Spinal cord (tissue), 10 donors: ENCODE results near the gene ADIPOR2. TPM values are rescaled to one million over a fixed set of nuclear protein-coding genes. Genes with fewer than 3 reads are reported as not detected.
A peak's percentile ranks its signal among the peaks of the same experiment; 100 is the strongest.

Experiments used
- DNase-seq, 6 donors: peaks; one replicate each; pipeline versions ENCODE4 v3.0.0 to v3.0.0-alpha.2; 2013 to 2015; ENCODE audit warnings: low spot score in 6 of 6, low read depth in 4 of 6
- H3K27ac ChIP-seq: one replicate; pipeline ENCODE4 v1.5.1; 2013; ENCODE audit warnings: low read depth, low read length, control low read depth
- H3K27me3 ChIP-seq: one replicate; pipeline ENCODE4 v1.6.1; 2013; ENCODE audit warnings: low read length; ENCODE audit not compliant: control insufficient read depth, insufficient read depth
- H3K36me3 ChIP-seq: one replicate; pipeline ENCODE4 v1.6.1; 2013; ENCODE audit warnings: low read length; ENCODE audit not compliant: control insufficient read depth, insufficient read depth
- H3K4me1 ChIP-seq: one replicate; pipeline ENCODE4 v1.6.1; 2013; ENCODE audit warnings: low read length; ENCODE audit not compliant: control insufficient read depth, insufficient read depth
- H3K4me3 ChIP-seq: one replicate; pipeline ENCODE4 v1.5.1; 2013; ENCODE audit warnings: low read depth, low read length, control low read depth
- H3K9me3 ChIP-seq: one replicate; pipeline ENCODE4 v1.6.1; 2013; ENCODE audit warnings: low read length; ENCODE audit not compliant: control insufficient read depth, insufficient read depth
- WGBS: methylation state at CpG from one replicate; pipeline ENCODE4 v1.1.5; 2013; ENCODE audit warnings: missing lambda C conversion rate; ENCODE audit not compliant: insufficient coverage; 5-methylcytosine and 5-hydroxymethylcytosine counted together
- polyA plus RNA-seq, 2 donors: library from polyadenylated mRNA; unstranded; fragments of 120-200 nt; gene quantifications; one replicate each; pipeline ENCODE4 v1.2.1, GENCODE V29; 2013; ENCODE audit not compliant: insufficient read length in 2 of 2
- total RNA-seq, 2 donors: library from RNA; depleted of rRNA in 1 of 2; stranded (reverse); fragments of 120-200 nt in 1 of 2; fragments of >200 nt in 1 of 2; gene quantifications; one replicate each; pipeline versions ENCODE4 v1.2.3 to v1.2.4, GENCODE V29; 2013 to 2014
- donor health status: healthy.

Gene ADIPOR2
- total and polyA plus RNA-seq, 4 donors = 40.7 to 49.3 (median 42.3) TPM

- peak overlapping the region; percentile 15 for H3K27ac ChIP-seq
- H3K4me3 ChIP-seq = no peak overlapping the region
- no peaks in the 10 kb centered on the region for H3K36me3 ChIP-seq
- no peaks in the 10 kb centered on the region for H3K27me3 ChIP-seq
- no peaks in the 10 kb centered on the region for H3K4me1 ChIP-seq
- no CpG with 5 or more reads among the region's 1 CpG for WGBS
- DNase-seq = peak in 1 of 6 donors; percentile 69
- H3K9me3 ChIP-seq = no peaks in the 10 kb centered on the region
Measured at GRCh38 chr12:1779783-1780182, 88.9 kb downstream of the ADIPOR2 start.

GRCh38 chr12:1781772-1782171 lies 90.9 kb downstream of the ADIPOR2 start:
- H3K4me1 ChIP-seq = no peaks in the 10 kb centered on the region
- H3K4me3 ChIP-seq = no peak overlapping the region
- H3K9me3 ChIP-seq = no peaks in the 10 kb centered on the region
- H3K27ac ChIP-seq = no peak overlapping the region
- no peaks in the 10 kb centered on the region for H3K27me3 ChIP-seq
- H3K36me3 ChIP-seq = peaks cover 4% of the 10 kb centered on the region
- no peak for DNase-seq
- WGBS = no CpG with 5 or more reads among the region's 2 CpGs

- Histone ChIP-seq H3K4me3 (no peak overlapping the region), H3K27ac (no peak overlapping the region), H3K9me3 (no peaks in the 10 kb centered on the region), H3K27me3 (no peaks in the 10 kb centered on the region), H3K36me3 (peaks cover 4% of the 10 kb centered on the region), H3K4me1 (no peaks in the 10 kb centered on the region)
- DNase-seq = no peak
- WGBS = no CpG with 5 or more reads among the region's 2 CpGs
Measured at GRCh38 chr12:1782215-1782614, 91.3 kb downstream of the ADIPOR2 start.

GRCh38 chr12:1787714-1788113 lies 96.8 kb downstream of the ADIPOR2 start:
- no peak overlapping the region for H3K4me3 ChIP-seq
- no peak for DNase-seq
- H3K27me3 ChIP-seq = no peaks in the 10 kb centered on the region
- WGBS = 73% methylated on average over 5 of the region's 6 CpGs
- no peaks in the 10 kb centered on the region for H3K4me1 ChIP-seq
- H3K27ac ChIP-seq = no peak overlapping the region
- no peaks in the 10 kb centered on the region for H3K9me3 ChIP-seq
- H3K36me3 ChIP-seq = peaks cover 4% of the 10 kb centered on the region

- no peaks in the 10 kb centered on the region for H3K9me3 ChIP-seq
- H3K27ac ChIP-seq = no peak overlapping the region
- no peak for DNase-seq
- 88% methylated on average over 5 of the region's 7 CpGs for WGBS
- H3K27me3 ChIP-seq = no peaks in the 10 kb centered on the region
- no peak overlapping the region for H3K4me3 ChIP-seq
- H3K4me1 ChIP-seq = peaks cover 3% of the 10 kb centered on the region
- H3K36me3 ChIP-seq = peaks cover 4% of the 10 kb centered on the region
Measured at GRCh38 chr12:1790444-1790843, 99.6 kb downstream of the ADIPOR2 start.

- peak in 5 of 6 donors; percentile 41 to 92 (median 67) for DNase-seq
- WGBS = 56% methylated on average over 10 of the region's 10 CpGs
Measured at GRCh38 chr12:1791104-1791841, 100.4 kb downstream of the ADIPOR2 start.

GRCh38 chr12:1792406-1792805 lies 101.5 kb downstream of the ADIPOR2 start:
- WGBS = no CpG with 5 or more reads among the region's 6 CpGs
- no peaks in the 10 kb centered on the region for H3K36me3 ChIP-seq
- no peaks in the 10 kb centered on the region for H3K9me3 ChIP-seq
- H3K4me3 ChIP-seq = no peak overlapping the region
- peaks cover 6% of the 10 kb centered on the region for H3K27me3 ChIP-seq
- H3K4me1 ChIP-seq = peaks cover 21% of the 10 kb centered on the region
- H3K27ac ChIP-seq = no peak overlapping the region
- no peak for DNase-seq

More at GRCh38 chr12:1791104-1791841, 100.4 kb downstream of the ADIPOR2 start:
- Histone ChIP-seq H3K27me3 (peaks cover 2% of the 10 kb centered on the region), H3K36me3 (no peaks in the 10 kb centered on the region), H3K9me3 (no peaks in the 10 kb centered on the region), H3K27ac (no peak overlapping the region), H3K4me3 (no peak overlapping the region), H3K4me1 (peaks cover 10% of the 10 kb centered on the region)

- Histone ChIP-seq H3K4me3 (no peak overlapping the region), H3K4me1 (peaks cover 25% of the 10 kb centered on the region), H3K9me3 (no peaks in the 10 kb centered on the region), H3K27ac (no peak overlapping the region), H3K27me3 (peaks cover 6% of the 10 kb centered on the region), H3K36me3 (no peaks in the 10 kb centered on the region)
- no peak for DNase-seq
- 88% methylated on average over 26 of the region's 26 CpGs for WGBS
Measured at GRCh38 chr12:1793426-1794210, 102.7 kb downstream of the ADIPOR2 start.

GRCh38 chr12:1794440-1795090 lies 103.7 kb downstream of the ADIPOR2 start:
- no peak overlapping the region for H3K4me3 ChIP-seq
- H3K27ac ChIP-seq = no peak overlapping the region
- H3K4me1 ChIP-seq = peaks cover 25% of the 10 kb centered on the region
- DNase-seq = no peak
- no peaks in the 10 kb centered on the region for H3K9me3 ChIP-seq
- 88% methylated on average over 14 of the region's 15 CpGs for WGBS
- no peaks in the 10 kb centered on the region for H3K36me3 ChIP-seq
- H3K27me3 ChIP-seq = peaks cover 6% of the 10 kb centered on the region
